SK-N-SH (cell line): ENCODE data around the gene TSC1.

Source experiments
- CTCF ChIP-seq: fragments of 200-600 bp; sonication (generic); IDR thresholded peaks from 2 replicates; pipeline ENCODE4 v1.6.1; 2017; ENCODE audit warnings: antibody characterized with exemption, mild to moderate bottlenecking, moderate library complexity
- GATA2 ChIP-seq: sonication (generic); formaldehyde crosslinking; IDR thresholded peaks from 2 replicates; pipeline ENCODE4 v1.5.0; 2020; ENCODE audit warnings: mild to moderate bottlenecking, missing genetic modification reagents
- NRF1 ChIP-seq: IDR thresholded peaks from 2 replicates; pipeline ENCODE4 v1.6.1; 2012; ENCODE audit warnings: low read depth, mild to moderate bottlenecking, low read length
- POLR2AphosphoS5 ChIP-seq: IDR thresholded peaks from 2 replicates; pipeline ENCODE4 v1.6.1; 2012; ENCODE audit warnings: low read depth, low read length
- TCF12 ChIP-seq: IDR thresholded peaks from 2 replicates; pipeline ENCODE4 v1.4.0; 2012

- TF ChIP-seq TCF12 (peak; percentile 36; the same call in 1 of the 2 replicates), POLR2AphosphoS5 (no peak), GATA2 (CRISPR knock-in tag) (peak; percentile 80), CTCF (no peak), NRF1 (no peak)
Measured at GRCh38 chr9:132849185-132849706, 95.2 kb downstream of the TSC1 start.
